Muscle of leg (tissue), 11 donors: ENCODE results near the gene GPR132. TPM values are rescaled to one million over a fixed set of nuclear protein-coding genes. Genes with fewer than 3 reads are reported as not detected.

Experiments
- DNase-seq: peaks from one replicate; pipeline ENCODE4 v3.0.0; 2013
- H3K27ac ChIP-seq: one replicate; pipeline ENCODE4 v1.5.1; 2013; ENCODE audit warnings: mild to moderate bottlenecking, low read length, control low read depth
- H3K27me3 ChIP-seq: one replicate; pipeline ENCODE4 v1.6.1; 2013; ENCODE audit warnings: low read length; ENCODE audit not compliant: control insufficient read depth, insufficient read depth
- H3K36me3 ChIP-seq: one replicate; pipeline ENCODE4 v1.6.1; 2013; ENCODE audit warnings: low read length; ENCODE audit not compliant: control insufficient read depth, insufficient read depth
- H3K4me1 ChIP-seq: one replicate; pipeline ENCODE4 v1.6.1; 2013; ENCODE audit warnings: low read length; ENCODE audit not compliant: control insufficient read depth, insufficient read depth
- H3K4me3 ChIP-seq: one replicate; pipeline ENCODE4 v1.5.1; 2013; ENCODE audit warnings: low read length, control low read depth
- H3K9me3 ChIP-seq: replicated peaks from 2 replicates; pipeline ENCODE4 v1.6.1; 2013; ENCODE audit warnings: low read depth, low read length; ENCODE audit not compliant: control insufficient read depth
- WGBS: methylation state at CpG from one replicate; pipeline ENCODE4 v1.1.5; 2013; ENCODE audit warnings: missing lambda C conversion rate; ENCODE audit not compliant: insufficient coverage; 5-methylcytosine and 5-hydroxymethylcytosine counted together
- polyA plus RNA-seq, 8 donors: library from polyadenylated mRNA; unstranded; fragments of 120-200 nt; gene quantifications; one replicate each; pipeline versions ENCODE4 v1.2.1 to v1.2.3, GENCODE V29; 2013; ENCODE audit warnings: inconsistent platforms in 1 of 8, low replicate concordance in 1 of 8; ENCODE audit not compliant: insufficient read length in 8 of 8, insufficient read depth in 1 of 8
- total RNA-seq: library from RNA; stranded (reverse); fragments of 120-200 nt; gene quantifications from one replicate; pipeline ENCODE4 v1.2.4, GENCODE V29; 2013

The GPR132 gene
- total and polyA plus RNA-seq, 9 donors, result 0.41 to 1.5 (median 0.75) TPM

- H3K27ac ChIP-seq, result peak overlapping the region; percentile 90
- H3K4me3 ChIP-seq, result peak overlapping the region; percentile 93
- DNase-seq, result peak; percentile 63
- H3K27me3 ChIP-seq, result no peaks in the 10 kb centered on the region
- peaks cover 2% of the 10 kb centered on the region for H3K36me3 ChIP-seq
- WGBS, result 0% methylated on average over 17 of the region's 20 CpGs
- peaks cover 25% of the 10 kb centered on the region for H3K4me1 ChIP-seq
- no peaks in the 10 kb centered on the region for H3K9me3 ChIP-seq
Measured at GRCh38 chr14:105021656-105022275, 43.5 kb downstream of the GPR132 start.

- Histone ChIP-seq H3K36me3 (peaks cover 4% of the 10 kb centered on the region), H3K4me1 (peaks cover 29% of the 10 kb centered on the region), H3K9me3 (no peaks in the 10 kb centered on the region), H3K4me3 (peak within 1 kb of the TSS; percentile 93), H3K27me3 (no peaks in the 10 kb centered on the region), H3K27ac (peak within 1 kb of the TSS; percentile 90)
- WGBS, result under 1% methylated on average over 112 of the region's 115 CpGs
- DNase-seq, result peak; percentile 99
Measured at GRCh38 chr14:105020815-105021655, 44.2 kb downstream of the GPR132 start, which contains the start of gene CDCA4. Gene CDCA4 (minus strand): TSS chr14:105021083. CDS start chr14:105011929, 9,154 bp downstream.

- no peaks in the 10 kb centered on the region for H3K9me3 ChIP-seq
- peak overlapping the region; percentile 84 for H3K27ac ChIP-seq
- H3K36me3 ChIP-seq, result peaks cover 5% of the 10 kb centered on the region
- peaks cover 30% of the 10 kb centered on the region for H3K4me1 ChIP-seq
- H3K4me3 ChIP-seq, result peak overlapping the region; percentile 61
- peak; percentile 61 for DNase-seq
- 3% methylated on average over 70 of the region's 75 CpGs for WGBS
- no peaks in the 10 kb centered on the region for H3K27me3 ChIP-seq
Measured at GRCh38 chr14:105019861-105020814, 45.1 kb downstream of the GPR132 start.

- WGBS, result 83% methylated on average over 2 of the region's 4 CpGs
- H3K4me1 ChIP-seq, result peaks cover 44% of the 10 kb centered on the region
- H3K36me3 ChIP-seq, result peaks cover 5% of the 10 kb centered on the region
- H3K27me3 ChIP-seq, result no peaks in the 10 kb centered on the region
- no peak overlapping the region for H3K27ac ChIP-seq
- H3K4me3 ChIP-seq, result no peak overlapping the region
- no peaks in the 10 kb centered on the region for H3K9me3 ChIP-seq
- no peak for DNase-seq
Measured at GRCh38 chr14:105018414-105018813, 46.8 kb downstream of the GPR132 start.

DNA sequence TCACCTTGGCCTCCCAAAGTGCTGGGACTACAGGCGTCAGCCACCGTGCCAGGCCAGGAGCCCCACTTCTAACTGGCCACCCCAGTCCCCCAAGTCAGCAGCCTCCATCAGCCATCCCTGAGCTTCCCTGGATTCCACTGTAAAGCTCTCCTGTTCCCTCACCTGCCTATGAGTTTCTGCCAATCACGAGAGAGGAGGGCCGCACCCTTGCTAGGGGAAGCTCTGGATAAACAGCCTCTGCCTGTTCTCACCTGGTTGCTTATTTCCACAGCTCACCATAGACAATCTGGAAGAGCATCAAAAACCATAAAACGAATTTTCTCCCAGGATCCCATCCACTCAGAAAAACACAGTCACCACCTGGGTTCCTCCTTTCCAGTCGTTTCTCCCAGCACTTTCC lies 49.3 kb downstream of the GPR132 start:
- no peak overlapping the region for H3K27ac ChIP-seq
- 69% methylated on average over 5 of the region's 6 CpGs for WGBS
- DNase-seq, result no peak
- peaks cover 55% of the 10 kb centered on the region for H3K4me1 ChIP-seq
- H3K36me3 ChIP-seq, result peaks cover 13% of the 10 kb centered on the region
- no peak overlapping the region for H3K4me3 ChIP-seq
- H3K9me3 ChIP-seq, result no peaks in the 10 kb centered on the region
- H3K27me3 ChIP-seq, result no peaks in the 10 kb centered on the region

DNA sequence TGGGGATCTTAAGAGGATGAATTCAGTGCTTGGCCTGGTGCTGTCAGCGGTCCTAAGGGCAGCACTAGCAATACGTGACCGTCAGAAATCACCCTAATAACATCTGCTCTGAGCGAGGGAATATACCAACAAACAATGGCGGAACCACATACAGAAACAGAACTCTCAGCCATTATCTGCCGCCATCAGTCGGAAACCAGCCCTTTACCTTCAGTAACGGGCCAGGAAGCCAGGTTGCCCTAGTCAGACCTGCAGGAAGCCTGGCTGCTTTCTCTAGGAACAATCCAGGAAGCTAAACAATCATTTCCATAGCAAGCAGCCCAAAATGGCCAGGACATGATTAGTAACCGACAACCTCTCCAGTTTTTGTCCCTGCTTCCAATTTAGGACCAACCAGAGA lies 50.0 kb downstream of the GPR132 start:
- Histone ChIP-seq H3K27ac (no peak overlapping the region), H3K36me3 (peaks cover 18% of the 10 kb centered on the region), H3K27me3 (no peaks in the 10 kb centered on the region), H3K4me3 (no peak overlapping the region), H3K4me1 (peaks cover 55% of the 10 kb centered on the region), H3K9me3 (no peaks in the 10 kb centered on the region)
- DNase-seq, result no peak
- WGBS, result 74% methylated on average over 8 of the region's 9 CpGs

- H3K27me3 ChIP-seq, result no peaks in the 10 kb centered on the region
- peaks cover 23% of the 10 kb centered on the region for H3K36me3 ChIP-seq
- H3K4me3 ChIP-seq, result no peak overlapping the region
- H3K4me1 ChIP-seq, result peaks cover 52% of the 10 kb centered on the region
- H3K27ac ChIP-seq, result no peak overlapping the region
- 38% methylated on average over 1 of the region's 4 CpGs for WGBS
- no peak for DNase-seq
- H3K9me3 ChIP-seq, result no peaks in the 10 kb centered on the region
Measured at GRCh38 chr14:105014631-105015030, 50.6 kb downstream of the GPR132 start.

- Histone ChIP-seq H3K4me3 (no peak overlapping the region), H3K27ac (no peak overlapping the region), H3K27me3 (no peaks in the 10 kb centered on the region), H3K4me1 (peaks cover 46% of the 10 kb centered on the region), H3K36me3 (peaks cover 25% of the 10 kb centered on the region), H3K9me3 (no peaks in the 10 kb centered on the region)
- 66% methylated on average over 8 of the region's 9 CpGs for WGBS
- DNase-seq, result no peak
Measured at GRCh38 chr14:105014032-105014431, 51.2 kb downstream of the GPR132 start.

- DNase-seq, result peak; percentile 64
- peaks cover 42% of the 10 kb centered on the region for H3K4me1 ChIP-seq
- 24% methylated on average over 3 of the region's 8 CpGs for WGBS
Measured at GRCh38 chr14:105013150-105013785, 52.0 kb downstream of the GPR132 start.

More at GRCh38 chr14:105013150-105013785, 52.0 kb downstream of the GPR132 start:
- Histone ChIP-seq H3K9me3 (no peaks in the 10 kb centered on the region), H3K27ac (no peak overlapping the region), H3K4me3 (no peak overlapping the region), H3K27me3 (no peaks in the 10 kb centered on the region), H3K36me3 (peaks cover 23% of the 10 kb centered on the region)
